Tongue (tissue), 2 donors: ENCODE data around the gene ITGAL. TPM values are rescaled to one million over a fixed set of nuclear protein-coding genes. Genes with fewer than 3 reads are reported as not detected.
A peak's percentile ranks its signal among the peaks of the same experiment; 100 is the strongest.
"Not testable (repeated sequence)": the region's sequence is repeated elsewhere in the genome, so short reads cannot be mapped to it uniquely, and the experiment has no call there.

Experiments used
- DNase-seq: peaks from one replicate; pipeline ENCODE4 v3.0.0-alpha.2; 2015
- total RNA-seq: library from RNA; depleted of rRNA; stranded (reverse); fragments of >200 nt; gene quantifications from one replicate; pipeline ENCODE4 v1.2.3, GENCODE V29; 2014

ITGAL gene
- 3.7 TPM for total RNA-seq

GRCh38 chr16:30472328-30472942 lies at the start of gene ITGAL:
TSS of gene ITGAL (plus strand) at chr16:30472742. CDS start at chr16:30472838, 96 bp downstream.
- DNase-seq, result no peak

GRCh38 chr16:30428055-30428454 lies 44.5 kb upstream of the ITGAL start:
- DNase-seq, result no peak

GRCh38 chr16:30429418-30429677 lies 43.2 kb upstream of the ITGAL start:
- no peak for DNase-seq

GRCh38 chr16:30429678-30430427 lies 42.7 kb upstream of the ITGAL start, which contains the start of gene DCTPP1:
TSS of gene DCTPP1 (minus strand) at chr16:30430030. CDS start at chr16:30429980, 50 bp downstream.
- peak; percentile 99 for DNase-seq

- DNase-seq, result no peak
These were observed 42.0 kb upstream of the ITGAL start for GRCh38 chr16:30430428-30430970.

- DNase-seq, result no peak
These were observed 37.7 kb upstream of the ITGAL start for GRCh38 chr16:30434852-30435251.

- DNase-seq, result no peak
These were observed 35.0 kb upstream of the ITGAL start for GRCh38 chr16:30437511-30438046.

GRCh38 chr16:30438835-30439234 lies 33.7 kb upstream of the ITGAL start:
- DNase-seq, result no peak

- DNase-seq, result no peak
These were observed 32.7 kb upstream of the ITGAL start for GRCh38 chr16:30439720-30440348.

- no peak for DNase-seq
These were observed 28.9 kb upstream of the ITGAL start for GRCh38 chr16:30443631-30444030.

- no peak for DNase-seq
These were observed 28.1 kb upstream of the ITGAL start for GRCh38 chr16:30444231-30445148.

- no peak for DNase-seq
These were observed 27.5 kb upstream of the ITGAL start for GRCh38 chr16:30445149-30445407.

GRCh38 chr16:30445408-30446202 lies 26.9 kb upstream of the ITGAL start, which contains the start of gene SEPHS2:
TSS of gene SEPHS2 (minus strand) at chr16:30445874. CDS start at chr16:30445727, 147 bp downstream.
- peak; percentile 98 for DNase-seq

GRCh38 chr16:30446203-30446595 lies 26.3 kb upstream of the ITGAL start:
- no peak for DNase-seq

- DNase-seq, result no peak
These were observed 24.9 kb upstream of the ITGAL start for GRCh38 chr16:30447512-30448226.

GRCh38 chr16:30449116-30449435 lies 23.5 kb upstream of the ITGAL start:
- DNase-seq, result no peak

GRCh38 chr16:30452709-30453580 lies 19.6 kb upstream of the ITGAL start:
- DNase-seq, result not testable (repeated sequence)

- DNase-seq, result no peak
These were observed 16.2 kb upstream of the ITGAL start for GRCh38 chr16:30456302-30456701.

GRCh38 chr16:30457256-30457655 lies 15.3 kb upstream of the ITGAL start:
- no peak for DNase-seq
